Ectodermal cell (in vitro differentiated cells): ENCODE data around the gene EHD1.
A peak's percentile ranks its signal among the peaks of the same experiment; 100 is the strongest.

Experiments used
- H3K27ac ChIP-seq: 2 replicates; pipeline ENCODE4 v1.7.0; 2013; ENCODE audit warnings: mild to moderate bottlenecking, low read depth, low read length; ENCODE audit not compliant: insufficient read depth, poor library complexity, severe bottlenecking
- H3K27me3 ChIP-seq: 2 replicates; pipeline ENCODE4 v1.7.0; 2013; ENCODE audit warnings: mild to moderate bottlenecking, low read length; ENCODE audit not compliant: insufficient read depth, control insufficient read depth, poor library complexity, severe bottlenecking
- H3K36me3 ChIP-seq: one replicate; pipeline ENCODE4 v1.7.0; 2013; ENCODE audit warnings: low read length; ENCODE audit not compliant: control insufficient read depth, insufficient read depth
- H3K4me1 ChIP-seq: one replicate; pipeline ENCODE4 v1.7.0; 2013; ENCODE audit warnings: low read length; ENCODE audit not compliant: control insufficient read depth, insufficient read depth
- H3K4me3 ChIP-seq: 2 replicates; pipeline ENCODE4 v1.7.0; 2013; ENCODE audit warnings: low read depth, low read length, control low read depth; ENCODE audit not compliant: insufficient read depth
- H3K9me3 ChIP-seq: 2 replicates; pipeline ENCODE4 v1.7.0; 2013; ENCODE audit warnings: mild to moderate bottlenecking, low read length, moderate library complexity; ENCODE audit not compliant: control insufficient read depth
- WGBS, 2 experiments: methylation state at CpG; one replicate each; pipeline ENCODE4 v1.1.7; 2013; ENCODE audit warnings: missing lambda C conversion rate in 2 of 2; 5-methylcytosine and 5-hydroxymethylcytosine counted together

EHD1 gene

GRCh38 chr11:64883575-64883974 is 5.2 kb upstream of the EHD1 start:
- no peak overlapping the region for H3K4me3 ChIP-seq
- no peaks in the 10 kb centered on the region for H3K9me3 ChIP-seq
- H3K4me1 ChIP-seq: peaks cover 19% of the 10 kb centered on the region
- no peak overlapping the region for H3K27ac ChIP-seq
- no peaks in the 10 kb centered on the region for H3K27me3 ChIP-seq
- H3K36me3 ChIP-seq: no peaks in the 10 kb centered on the region
- WGBS, 2 experiments: 94 to 95% methylated on average over 5 of the region's 5 CpGs

- Histone ChIP-seq H3K4me1 (peaks cover 15% of the 10 kb centered on the region), H3K4me3 (no peak overlapping the region), H3K27me3 (no peaks in the 10 kb centered on the region), H3K9me3 (no peaks in the 10 kb centered on the region), H3K27ac (no peak overlapping the region), H3K36me3 (no peaks in the 10 kb centered on the region)
- 80 to 93% methylated on average over 5 of the region's 5 CpGs for WGBS, 2 experiments
Measured at GRCh38 chr11:64882243-64882642, 3.8 kb upstream of the EHD1 start.

GRCh38 chr11:64881476-64881875 is 3.1 kb upstream of the EHD1 start:
- H3K4me3 ChIP-seq: no peak overlapping the region
- H3K9me3 ChIP-seq: no peaks in the 10 kb centered on the region
- H3K27ac ChIP-seq: no peak overlapping the region
- no peaks in the 10 kb centered on the region for H3K36me3 ChIP-seq
- H3K4me1 ChIP-seq: peaks cover 23% of the 10 kb centered on the region
- 91 to 97% methylated on average over 8 of the region's 8 CpGs for WGBS, 2 experiments
- no peaks in the 10 kb centered on the region for H3K27me3 ChIP-seq

GRCh38 chr11:64880240-64881001 is 2.0 kb upstream of the EHD1 start:
- WGBS, 2 experiments: 92% methylated on average over 14 of the region's 14 CpGs
- no peak overlapping the region for H3K4me3 ChIP-seq
- no peaks in the 10 kb centered on the region for H3K36me3 ChIP-seq
- H3K4me1 ChIP-seq: peaks cover 24% of the 10 kb centered on the region
- no peaks in the 10 kb centered on the region for H3K27me3 ChIP-seq
- no peak overlapping the region for H3K27ac ChIP-seq
- H3K9me3 ChIP-seq: no peaks in the 10 kb centered on the region

- Histone ChIP-seq H3K9me3 (no peaks in the 10 kb centered on the region), H3K36me3 (no peaks in the 10 kb centered on the region), H3K27me3 (no peaks in the 10 kb centered on the region), H3K4me1 (peaks cover 26% of the 10 kb centered on the region), H3K4me3 (peak overlapping the region; percentile 97), H3K27ac (peak overlapping the region; percentile 80)
- whole genome bisulfite sequencing, 2 experiments: 24 to 25% methylated on average over 16 of the region's 16 CpGs
Measured at GRCh38 chr11:64879244-64879900, 951 bp upstream of the EHD1 start.

- no peaks in the 10 kb centered on the region for H3K9me3 ChIP-seq
- peak overlapping the region; percentile 97 for H3K4me3 ChIP-seq
- peaks cover 27% of the 10 kb centered on the region for H3K4me1 ChIP-seq
- H3K27me3 ChIP-seq: no peaks in the 10 kb centered on the region
- H3K36me3 ChIP-seq: no peaks in the 10 kb centered on the region
- 0% methylated on average over 21 of the region's 21 CpGs for WGBS, 2 experiments
- H3K27ac ChIP-seq: no peak overlapping the region
Measured at GRCh38 chr11:64878223-64878493, 263 bp downstream of the EHD1 start.

- WGBS, 2 experiments: 3% methylated on average over 41 of the region's 41 CpGs
- Histone ChIP-seq H3K27ac (no peak overlapping the region), H3K9me3 (no peaks in the 10 kb centered on the region), H3K4me1 (peaks cover 27% of the 10 kb centered on the region), H3K4me3 (peak overlapping the region; percentile 97), H3K27me3 (no peaks in the 10 kb centered on the region), H3K36me3 (no peaks in the 10 kb centered on the region)
Measured at GRCh38 chr11:64877390-64878222, 815 bp downstream of the EHD1 start.

- peak overlapping the region; percentile 97 for H3K4me3 ChIP-seq
- H3K36me3 ChIP-seq: no peaks in the 10 kb centered on the region
- H3K4me1 ChIP-seq: peaks cover 27% of the 10 kb centered on the region
- WGBS, 2 experiments: 53 to 55% methylated on average over 14 of the region's 14 CpGs
- no peaks in the 10 kb centered on the region for H3K9me3 ChIP-seq
- no peaks in the 10 kb centered on the region for H3K27me3 ChIP-seq
- H3K27ac ChIP-seq: no peak overlapping the region
Measured at GRCh38 chr11:64876835-64877341, 1.5 kb downstream of the EHD1 start.

- 91 to 93% methylated on average over 11 of the region's 11 CpGs for WGBS, 2 experiments
- no peak overlapping the region for H3K27ac ChIP-seq
Measured at GRCh38 chr11:64876229-64876750, 2.1 kb downstream of the EHD1 start.

More at GRCh38 chr11:64876229-64876750, 2.1 kb downstream of the EHD1 start:
- no peak overlapping the region for H3K4me3 ChIP-seq
- peaks cover 30% of the 10 kb centered on the region for H3K4me1 ChIP-seq
- no peaks in the 10 kb centered on the region for H3K36me3 ChIP-seq
- H3K9me3 ChIP-seq: no peaks in the 10 kb centered on the region
- H3K27me3 ChIP-seq: no peaks in the 10 kb centered on the region
